ENCODE data around the gene PREX1. TPM values are rescaled to one million over a fixed set of nuclear protein-coding genes. Genes with fewer than 3 reads are reported as not detected.

Gene PREX1
- total RNA-seq, 1 experiment from 2014 or later = not detected

- no peaks in the 10 kb centered on the region for H3K4me1 Mint-ChIP-seq (ENCODE audit: insufficient read depth, unreplicated experiment)
- peaks cover 5% of the 10 kb centered on the region for H3K36me3 Mint-ChIP-seq (ENCODE audit: insufficient read depth, unreplicated experiment)
- H3K27me3 Mint-ChIP-seq (ENCODE audit: insufficient read depth, unreplicated experiment) = peaks cover 49% of the 10 kb centered on the region
- no peak overlapping the region for H3K4me3 Mint-ChIP-seq (ENCODE audit: unreplicated experiment)
- intact Hi-C loops (cut with micrococcal nuclease) = no loop called here
- ChIA-PET CTCF (interaction anchor here (0.6 kb wide), 2 partner anchors 57 to 99 kb away, joined by 3 to 4 read pairs; no protein-coding TSS in a partner anchor), POLR2A (interaction anchor here (0.7 to 1.1 kb wide), 2 partner anchors 10 to 135 kb away, joined by 3 read pairs; no protein-coding TSS in a partner anchor)
- H3K27ac Mint-ChIP-seq (ENCODE audit: low read depth, unreplicated experiment) = no peak overlapping the region
- no peak for DNase-seq (ENCODE audit: unreplicated experiment)
- no peaks in the 10 kb centered on the region for H3K9me3 Mint-ChIP-seq (ENCODE audit: unreplicated experiment)
- no TSS peak for BruUV-seq (replicated peaks)
- no peak for TF ChIP-seq CTCF (IDR thresholded peaks at IDR 0.05; ENCODE audit: unreplicated experiment)
Observed at GRCh38 chr20:48738399-48739304, 89.1 kb downstream of the PREX1 start.

- no peak overlapping the region for H3K4me3 Mint-ChIP-seq (ENCODE audit: unreplicated experiment)
- peaks cover 43% of the 10 kb centered on the region for H3K27me3 Mint-ChIP-seq (ENCODE audit: insufficient read depth, unreplicated experiment)
- ChIA-PET POLR2A (interaction anchor here (0.7 to 1.1 kb wide), 2 partner anchors 9 to 136 kb away, joined by 3 read pairs; no protein-coding TSS in a partner anchor), CTCF (interaction anchor here (0.6 kb wide), 2 partner anchors 58 to 100 kb away, joined by 3 to 4 read pairs; no protein-coding TSS in a partner anchor)
- intact Hi-C loops (cut with micrococcal nuclease) = no loop called here
- DNase-seq (ENCODE audit: unreplicated experiment) = no peak
- peaks cover 5% of the 10 kb centered on the region for H3K36me3 Mint-ChIP-seq (ENCODE audit: insufficient read depth, unreplicated experiment)
- no peaks in the 10 kb centered on the region for H3K4me1 Mint-ChIP-seq (ENCODE audit: insufficient read depth, unreplicated experiment)
- H3K9me3 Mint-ChIP-seq (ENCODE audit: unreplicated experiment) = no peaks in the 10 kb centered on the region
- no peak for TF ChIP-seq CTCF (IDR thresholded peaks at IDR 0.05; ENCODE audit: unreplicated experiment)
- no peak overlapping the region for H3K27ac Mint-ChIP-seq (ENCODE audit: low read depth, unreplicated experiment)
- BruUV-seq (replicated peaks) = no TSS peak
Observed at GRCh38 chr20:48738094-48738398, 89.8 kb downstream of the PREX1 start.

- Mint-ChIP-seq H3K4me1 (ENCODE audit: insufficient read depth, unreplicated experiment) (no peaks in the 10 kb centered on the region), H3K27me3 (ENCODE audit: insufficient read depth, unreplicated experiment) (peaks cover 42% of the 10 kb centered on the region), H3K27ac (ENCODE audit: low read depth, unreplicated experiment) (no peak overlapping the region), H3K9me3 (ENCODE audit: unreplicated experiment) (no peaks in the 10 kb centered on the region), H3K36me3 (ENCODE audit: insufficient read depth, unreplicated experiment) (peaks cover 5% of the 10 kb centered on the region), H3K4me3 (ENCODE audit: unreplicated experiment) (no peak overlapping the region)
- DNase-seq (ENCODE audit: unreplicated experiment) = no peak
- ChIA-PET CTCF (interaction anchor here (0.5 to 0.6 kb wide), 2 partner anchors 58 to 1647 kb away, joined by 3 to 5 read pairs; no protein-coding TSS in a partner anchor), POLR2A (interaction anchor here (0.7 to 1.1 kb wide), 2 partner anchors 9 to 136 kb away, joined by 3 read pairs; no protein-coding TSS in a partner anchor)
- intact Hi-C loops (cut with micrococcal nuclease) = no loop called here
- TF ChIP-seq CTCF (IDR thresholded peaks at IDR 0.05; ENCODE audit: unreplicated experiment) = no peak
- BruUV-seq (replicated peaks) = no TSS peak
Observed at GRCh38 chr20:48737434-48738093, 90.2 kb downstream of the PREX1 start.

- Mint-ChIP-seq H3K4me3 (ENCODE audit: unreplicated experiment) (no peak overlapping the region), H3K36me3 (ENCODE audit: insufficient read depth, unreplicated experiment) (peaks cover 5% of the 10 kb centered on the region), H3K4me1 (ENCODE audit: insufficient read depth, unreplicated experiment) (no peaks in the 10 kb centered on the region), H3K9me3 (ENCODE audit: unreplicated experiment) (no peaks in the 10 kb centered on the region), H3K27ac (ENCODE audit: low read depth, unreplicated experiment) (no peak overlapping the region), H3K27me3 (ENCODE audit: insufficient read depth, unreplicated experiment) (peaks cover 47% of the 10 kb centered on the region)
- TF ChIP-seq CTCF (IDR thresholded peaks at IDR 0.05; ENCODE audit: unreplicated experiment) = no peak
- intact Hi-C loops (cut with micrococcal nuclease) = no loop called here
- CTCF ChIA-PET = interaction anchor here (0.5 kb wide), 1 partner anchor 1646 kb away, joined by 5 read pairs; no protein-coding TSS in a partner anchor
- DNase-seq (ENCODE audit: unreplicated experiment) = no peak
- BruUV-seq (replicated peaks) = no TSS peak
- POLR2A ChIA-PET = no interaction called here
Observed at GRCh38 chr20:48736636-48737035, 91.2 kb downstream of the PREX1 start.
